ENCODE data around the gene TTLL5. TPM values are rescaled to one million over a fixed set of nuclear protein-coding genes. Genes with fewer than 3 reads are reported as not detected.
A peak's percentile ranks its signal among the peaks of the same experiment; 100 is the strongest.
"Not testable (repeated sequence)": the region's sequence is repeated elsewhere in the genome, so short reads cannot be mapped to it uniquely, and the experiment has no call there.

The TTLL5 gene
- polyA plus RNA-seq, 1 donor from 2014 or later = 10.4 TPM

- Mint-ChIP-seq H3K36me3 (peaks cover under 1% of the 10 kb centered on the region), H3K27ac (no peak overlapping the region), H3K9me3 (no peaks in the 10 kb centered on the region), H3K27me3 (no peaks in the 10 kb centered on the region), H3K4me1 (peaks cover 0 to 5% (median 1%) of the 10 kb centered on the region in 3 donors), H3K4me3 (no peak overlapping the region)
These were observed 244.3 kb downstream of the TTLL5 start for GRCh38 chr14:75905147-75905904.

DNA sequence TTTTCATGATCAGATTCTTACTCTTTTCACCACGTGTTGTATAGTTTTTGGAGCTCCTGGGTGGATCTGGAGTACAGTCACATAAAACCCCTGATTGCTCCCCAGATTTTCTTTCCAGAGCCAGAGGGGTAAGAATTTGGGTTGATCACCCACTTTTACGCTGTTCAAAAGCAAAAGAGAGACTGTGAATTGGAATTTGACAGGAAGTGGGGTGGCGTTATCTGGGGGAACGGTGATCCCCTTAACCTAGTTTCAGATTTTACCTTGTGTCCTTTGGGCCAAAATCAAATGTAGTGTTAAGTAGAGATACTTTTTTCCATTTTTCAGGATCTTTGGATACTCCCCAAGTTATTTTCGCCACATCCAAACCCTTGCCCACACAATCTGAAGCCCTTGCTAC is 245.2 kb downstream of the TTLL5 start:
- no peaks in the 10 kb centered on the region for H3K27me3 Mint-ChIP-seq
- H3K27ac Mint-ChIP-seq = no peak overlapping the region
- no peak overlapping the region for H3K4me3 Mint-ChIP-seq
- H3K36me3 Mint-ChIP-seq = peaks cover 2% of the 10 kb centered on the region
- H3K4me1 Mint-ChIP-seq = peaks cover 0 to 5% (median 1%) of the 10 kb centered on the region in 3 donors
- no peaks in the 10 kb centered on the region for H3K9me3 Mint-ChIP-seq

DNA sequence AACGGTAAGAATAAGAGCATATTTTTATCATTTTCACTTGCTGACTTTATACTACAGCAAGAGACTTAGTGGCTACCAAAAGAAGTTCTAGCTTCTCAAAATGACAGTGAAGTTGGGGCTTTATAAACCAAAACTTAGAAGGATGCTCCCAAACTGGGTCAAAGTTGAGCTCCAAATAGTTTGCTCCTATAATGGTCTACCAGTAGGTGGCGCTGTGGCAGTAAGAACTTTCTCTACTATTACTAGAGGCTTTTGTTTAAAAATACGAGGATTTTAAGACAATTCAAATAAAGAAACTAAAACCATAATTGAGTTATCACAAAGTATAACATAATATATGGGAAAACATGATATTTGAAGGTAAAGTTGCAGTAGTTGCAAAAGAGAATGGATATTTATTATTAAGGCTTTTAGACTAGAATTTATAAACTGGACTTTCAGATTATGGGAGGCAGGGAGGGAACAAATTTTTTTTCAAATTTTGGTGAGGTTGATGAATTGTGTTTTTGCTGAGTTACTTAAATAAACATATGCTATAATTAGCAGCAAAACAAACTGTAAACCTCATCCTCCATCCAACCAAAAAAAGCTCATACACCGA is 245.7 kb downstream of the TTLL5 start:
- peaks cover 2% of the 10 kb centered on the region for H3K36me3 Mint-ChIP-seq
- no peak overlapping the region for H3K4me3 Mint-ChIP-seq
- no peaks in the 10 kb centered on the region for H3K9me3 Mint-ChIP-seq
- no peaks in the 10 kb centered on the region for H3K27me3 Mint-ChIP-seq
- peaks cover 0 to 5% (median 1%) of the 10 kb centered on the region in 3 donors for H3K4me1 Mint-ChIP-seq
- no peak overlapping the region for H3K27ac Mint-ChIP-seq

- Mint-ChIP-seq H3K27ac (no peak overlapping the region), H3K36me3 (peaks cover 2% of the 10 kb centered on the region)
These were observed 246.8 kb downstream of the TTLL5 start for GRCh38 chr14:75907756-75908359.

DNA sequence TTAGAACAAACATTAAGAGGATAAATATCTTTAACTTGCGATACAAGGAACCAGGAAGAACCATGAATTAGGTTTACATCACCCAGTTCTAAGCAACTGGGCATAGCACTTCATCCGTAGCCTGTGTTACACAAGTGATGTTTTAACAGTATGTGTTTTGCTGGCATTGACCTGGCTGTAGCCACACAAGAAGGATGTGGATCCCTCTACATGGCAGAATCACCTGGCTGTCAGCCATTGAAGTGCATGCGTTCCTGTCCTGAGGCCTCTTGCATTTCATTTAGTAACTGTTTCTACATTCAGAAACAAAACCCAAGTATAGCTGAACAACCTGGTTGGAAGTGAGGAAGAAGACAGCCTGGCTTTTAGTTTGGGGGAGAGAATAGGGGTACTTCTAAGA is 248.6 kb downstream of the TTLL5 start:
- no peaks in the 10 kb centered on the region for H3K27me3 Mint-ChIP-seq
- H3K4me1 Mint-ChIP-seq = peaks cover 0 to 5% (median 1%) of the 10 kb centered on the region in 3 donors
- no peaks in the 10 kb centered on the region for H3K9me3 Mint-ChIP-seq
- no peak overlapping the region for H3K4me3 Mint-ChIP-seq
- peaks cover 2% of the 10 kb centered on the region for H3K36me3 Mint-ChIP-seq
- H3K27ac Mint-ChIP-seq = no peak overlapping the region

More at GRCh38 chr14:75907756-75908359, 246.8 kb downstream of the TTLL5 start:
- Mint-ChIP-seq H3K9me3 (no peaks in the 10 kb centered on the region), H3K4me1 (peaks cover 0 to 5% (median 1%) of the 10 kb centered on the region in 3 donors), H3K27me3 (no peaks in the 10 kb centered on the region), H3K4me3 (no peak overlapping the region)

DNA sequence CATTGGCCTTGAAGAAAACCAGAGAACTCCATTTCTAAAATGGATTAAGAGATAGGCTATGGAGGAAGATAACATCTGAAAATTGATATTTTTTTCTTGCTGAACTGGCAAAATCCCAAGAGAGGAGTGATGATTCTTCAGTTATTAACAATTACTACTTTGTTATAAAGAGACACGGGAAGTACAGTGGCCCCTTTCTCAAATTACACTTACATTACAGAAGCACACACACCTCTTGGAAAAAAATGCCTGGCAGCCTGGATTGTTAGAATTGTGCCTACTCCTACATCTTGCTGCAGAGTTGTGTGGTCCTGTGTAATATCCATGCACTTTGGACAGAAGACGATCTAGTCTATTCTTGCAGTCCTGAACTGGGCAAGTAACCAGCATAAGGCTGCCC is 249.0 kb downstream of the TTLL5 start:
- H3K27ac Mint-ChIP-seq = no peak overlapping the region
- H3K4me3 Mint-ChIP-seq = no peak overlapping the region
- H3K36me3 Mint-ChIP-seq = peaks cover 2% of the 10 kb centered on the region
- H3K27me3 Mint-ChIP-seq = no peaks in the 10 kb centered on the region
- H3K4me1 Mint-ChIP-seq = peaks cover 0 to 5% (median 1%) of the 10 kb centered on the region in 3 donors
- no peaks in the 10 kb centered on the region for H3K9me3 Mint-ChIP-seq

GRCh38 chr14:75911883-75912282 is 250.8 kb downstream of the TTLL5 start:
- H3K9me3 Mint-ChIP-seq = no peaks in the 10 kb centered on the region
- H3K4me3 Mint-ChIP-seq = no peak overlapping the region

DNA sequence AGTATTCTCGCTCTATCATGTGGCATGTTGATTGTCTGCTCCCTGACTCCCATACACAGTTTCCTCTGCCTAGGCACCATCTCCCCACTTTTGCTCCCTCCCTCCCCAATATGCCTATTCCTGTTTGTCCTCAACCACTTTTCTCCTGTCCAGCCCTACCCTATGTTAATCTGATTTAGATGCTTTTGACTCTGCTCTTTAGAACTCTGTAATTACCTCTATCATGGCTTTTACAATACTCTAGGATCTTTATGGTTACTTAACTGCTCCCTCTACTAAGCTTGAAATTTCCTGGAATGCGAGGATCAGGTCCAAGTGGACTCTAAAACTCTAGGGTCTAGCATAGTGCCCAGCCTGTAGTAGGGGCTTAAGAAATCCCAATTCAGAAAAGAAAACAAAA is 252.1 kb downstream of the TTLL5 start:
- peaks cover 0 to 2% (median 0%) of the 10 kb centered on the region in 3 donors for H3K4me1 Mint-ChIP-seq
- H3K27me3 Mint-ChIP-seq = no peaks in the 10 kb centered on the region
- H3K4me3 Mint-ChIP-seq = no peak overlapping the region
- H3K36me3 Mint-ChIP-seq = peaks cover 2% of the 10 kb centered on the region
- H3K9me3 Mint-ChIP-seq = no peaks in the 10 kb centered on the region
- no peak overlapping the region for H3K27ac Mint-ChIP-seq

More at GRCh38 chr14:75911883-75912282, 250.8 kb downstream of the TTLL5 start:
- Mint-ChIP-seq H3K27ac (no peak overlapping the region), H3K36me3 (peaks cover 2% of the 10 kb centered on the region), H3K4me1 (peaks cover 0 to 1% (median 0%) of the 10 kb centered on the region in 3 donors), H3K27me3 (no peaks in the 10 kb centered on the region)

GRCh38 chr14:75915045-75915444 is 254.0 kb downstream of the TTLL5 start:
- H3K4me3 Mint-ChIP-seq = no peak overlapping the region

DNA sequence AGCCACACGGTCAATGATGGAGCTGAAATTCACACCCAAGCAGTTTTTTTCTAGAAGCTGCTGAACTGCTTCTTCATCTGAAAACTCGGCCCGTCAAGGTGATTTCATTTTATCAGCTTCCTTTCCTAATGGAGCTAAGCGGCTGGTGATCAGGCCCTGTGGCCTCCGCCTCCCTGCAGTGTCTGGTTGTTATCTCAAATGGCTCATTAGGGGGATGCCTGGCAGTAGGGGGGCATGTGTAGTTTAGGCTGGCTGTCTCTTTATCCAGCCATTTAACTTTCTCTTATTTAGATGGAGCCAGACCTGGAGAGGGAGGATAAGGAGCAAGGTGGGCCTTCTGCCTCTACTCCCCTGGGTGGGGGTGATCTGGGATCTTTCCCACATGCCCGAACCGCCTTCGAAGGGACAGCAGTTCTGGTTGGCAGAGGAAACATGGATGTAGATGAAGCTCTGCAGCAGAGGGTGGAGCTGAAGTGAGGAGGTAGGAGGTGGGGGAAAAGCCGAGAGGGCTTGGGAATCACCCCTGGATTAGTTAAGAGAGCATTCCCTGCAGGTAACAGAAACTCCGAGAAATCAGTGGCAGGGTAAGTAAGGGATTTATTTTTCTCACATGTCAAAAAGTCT is 256.4 kb downstream of the TTLL5 start:
- Mint-ChIP-seq H3K27ac (peak overlapping the region in 1 of 3 donors; percentile 84), H3K36me3 (peaks cover 5% of the 10 kb centered on the region), H3K4me1 (peaks cover 0 to 4% (median 0%) of the 10 kb centered on the region in 3 donors), H3K27me3 (no peaks in the 10 kb centered on the region), H3K4me3 (no peak overlapping the region), H3K9me3 (no peaks in the 10 kb centered on the region)

More at GRCh38 chr14:75915045-75915444, 254.0 kb downstream of the TTLL5 start:
- H3K4me1 Mint-ChIP-seq = peaks cover 0 to 2% (median 0%) of the 10 kb centered on the region in 3 donors
- H3K27ac Mint-ChIP-seq = no peak overlapping the region
- H3K27me3 Mint-ChIP-seq = no peaks in the 10 kb centered on the region
- no peaks in the 10 kb centered on the region for H3K9me3 Mint-ChIP-seq
- H3K36me3 Mint-ChIP-seq = peaks cover 2% of the 10 kb centered on the region

DNA sequence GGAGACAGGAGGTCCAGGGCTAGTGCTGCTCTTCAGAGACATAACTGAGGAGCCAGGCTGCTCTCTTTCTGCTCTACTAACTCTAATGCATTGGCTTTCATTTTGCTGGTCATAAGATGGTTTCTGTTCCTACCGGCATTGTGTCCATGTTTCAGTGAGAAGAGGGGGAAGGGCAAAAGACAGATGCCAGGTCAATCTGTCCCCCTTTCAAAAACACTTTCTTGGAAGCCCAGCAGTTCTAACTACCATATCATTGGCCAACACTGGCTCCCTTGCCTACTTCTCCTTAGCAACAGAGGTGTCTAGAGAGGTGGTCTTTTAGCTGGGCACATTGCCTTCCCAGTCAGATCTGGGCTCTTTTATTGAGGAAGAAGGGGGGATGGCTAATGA is 256.9 kb downstream of the TTLL5 start:
- peak overlapping the region in 1 of 3 donors; percentile 84 for H3K27ac Mint-ChIP-seq
- H3K27me3 Mint-ChIP-seq = no peaks in the 10 kb centered on the region
- peaks cover 5% of the 10 kb centered on the region for H3K36me3 Mint-ChIP-seq
- H3K9me3 Mint-ChIP-seq = no peaks in the 10 kb centered on the region
- H3K4me1 Mint-ChIP-seq = peaks cover 0 to 4% (median 0%) of the 10 kb centered on the region in 3 donors
- no peak overlapping the region for H3K4me3 Mint-ChIP-seq

DNA sequence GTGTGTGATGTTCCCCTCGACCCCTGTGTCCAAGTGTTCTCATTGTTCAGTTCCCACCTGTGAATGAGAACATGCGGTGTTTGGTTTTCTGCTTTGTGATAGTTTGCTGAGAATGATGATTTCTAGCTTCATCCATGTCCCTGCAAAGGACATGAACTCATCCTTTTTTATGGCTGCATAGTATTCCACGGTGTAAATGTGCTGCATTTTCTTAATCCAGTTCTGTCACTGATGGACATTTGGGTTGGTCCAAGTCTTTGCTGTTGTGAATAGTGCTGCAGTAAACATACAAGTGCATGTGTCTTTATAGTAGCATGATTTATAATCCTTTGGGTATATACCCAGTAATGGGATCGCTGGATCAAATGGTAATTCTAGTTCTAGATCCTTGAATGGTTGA is 259.4 kb downstream of the TTLL5 start:
- not testable (repeated sequence) for H3K9me3 Mint-ChIP-seq, H3K27me3 Mint-ChIP-seq, H3K4me1 Mint-ChIP-seq, H3K4me3 Mint-ChIP-seq, H3K27ac Mint-ChIP-seq, H3K36me3 Mint-ChIP-seq

GRCh38 chr14:75925141-75925840 is 264.2 kb downstream of the TTLL5 start:
- H3K27ac Mint-ChIP-seq, H3K4me3 Mint-ChIP-seq, H3K36me3 Mint-ChIP-seq, H3K27me3 Mint-ChIP-seq, H3K9me3 Mint-ChIP-seq, H3K4me1 Mint-ChIP-seq: not testable (repeated sequence)

DNA sequence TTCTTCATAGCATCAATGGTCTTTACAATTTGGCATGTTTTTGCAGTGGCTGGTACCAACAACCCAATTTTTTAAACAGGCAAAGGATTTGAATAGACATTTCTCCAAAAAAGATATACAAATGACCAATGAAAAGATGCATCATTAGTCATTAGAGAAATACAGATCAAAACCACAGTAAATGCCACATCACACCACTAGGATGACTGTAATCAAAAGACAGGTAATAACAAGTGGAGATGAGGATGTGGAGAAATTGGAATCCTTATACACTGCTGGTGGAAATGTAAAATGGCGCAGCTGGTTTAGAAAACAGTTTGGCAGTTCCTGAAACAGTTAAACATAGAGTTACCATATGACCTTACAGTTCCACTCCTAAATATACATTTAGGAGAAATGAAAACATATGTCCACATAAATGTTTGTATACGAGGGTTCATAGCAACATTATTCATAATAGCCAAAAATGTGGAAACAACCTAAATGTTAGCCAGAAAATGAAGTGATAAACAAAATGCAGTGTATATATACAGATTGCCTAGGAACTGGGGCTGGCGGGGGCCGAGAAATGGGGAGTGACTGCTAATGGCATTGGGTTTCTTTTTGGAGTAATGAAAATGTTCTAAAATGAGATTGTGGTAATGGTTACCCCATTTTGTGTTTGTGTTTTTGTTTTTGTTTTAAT is 265.5 kb downstream of the TTLL5 start:
- peaks cover 6% of the 10 kb centered on the region for H3K36me3 Mint-ChIP-seq
- peaks cover 0 to 2% (median 0%) of the 10 kb centered on the region in 3 donors for H3K4me1 Mint-ChIP-seq
- no peak overlapping the region for H3K4me3 Mint-ChIP-seq
- H3K9me3 Mint-ChIP-seq = no peaks in the 10 kb centered on the region
- no peak overlapping the region for H3K27ac Mint-ChIP-seq
- H3K27me3 Mint-ChIP-seq = no peaks in the 10 kb centered on the region

Measured in IgD-negative memory B cell (primary cell).